DMS114 treated with DMSO at 0.1 percent for 48 hours (cell line): ENCODE measurements around the gene CSRP1.

ENCODE experiments used
- DNase-seq: peaks from one replicate; lab custom pipeline; 2025; ENCODE audit not compliant: unreplicated experiment; lab: John Stamatoyannopoulos, UW

The CSRP1 gene

GRCh38 chr1:201513498-201514243, 6.7 kb upstream of the CSRP1 start:
- DNase-seq, result no peak

- DNase-seq, result no peak
Observed at GRCh38 chr1:201511941-201512539, 5.1 kb upstream of the CSRP1 start.

- DNase-seq, result no peak
Observed at GRCh38 chr1:201511396-201511940, 4.5 kb upstream of the CSRP1 start.

- no peak for DNase-seq
Observed at GRCh38 chr1:201510734-201511133, 3.8 kb upstream of the CSRP1 start.

GRCh38 chr1:201509601-201510374, 2.9 kb upstream of the CSRP1 start:
- no peak for DNase-seq

GRCh38 chr1:201508809-201509208, 1.9 kb upstream of the CSRP1 start:
- no peak for DNase-seq

- DNase-seq, result no peak
Observed at GRCh38 chr1:201507360-201507675, 395 bp upstream of the CSRP1 start.

GRCh38 chr1:201506092-201506491, 831 bp downstream of the CSRP1 start:
- no peak for DNase-seq

GRCh38 chr1:201505503-201505890, 1.4 kb downstream of the CSRP1 start:
- no peak for DNase-seq

GRCh38 chr1:201504799-201505502, 2.0 kb downstream of the CSRP1 start:
- DNase-seq, result no peak

GRCh38 chr1:201504179-201504631, 2.7 kb downstream of the CSRP1 start:
- no peak for DNase-seq

- no peak for DNase-seq
Observed at GRCh38 chr1:201503397-201504176, 3.3 kb downstream of the CSRP1 start.

- DNase-seq, result no peak
Observed at GRCh38 chr1:201502511-201502857, 4.4 kb downstream of the CSRP1 start.

- no peak for DNase-seq
Observed at GRCh38 chr1:201501812-201502510, 5.0 kb downstream of the CSRP1 start.

GRCh38 chr1:201501144-201501543, 5.8 kb downstream of the CSRP1 start:
- DNase-seq, result no peak

GRCh38 chr1:201500670-201501120, 6.2 kb downstream of the CSRP1 start:
- DNase-seq, result no peak

GRCh38 chr1:201499795-201500669, 6.9 kb downstream of the CSRP1 start:
- DNase-seq, result no peak

- no peak for DNase-seq
Observed at GRCh38 chr1:201499191-201499590, 7.7 kb downstream of the CSRP1 start.

- no peak for DNase-seq
Observed at GRCh38 chr1:201498621-201499020, 8.3 kb downstream of the CSRP1 start.
